ENCODE measurements around the gene OR52N2.

The OR52N2 gene

GRCh38 chr11:5808500-5809121 is at the start of gene OR52N2:
OR52N2 (plus strand) TSS chr11:5808924; CDS start chr11:5820336, 11,412 bp downstream.
- DNase-seq = peak; percentile 64

- no peak for DNase-seq
Measured at GRCh38 chr11:5767056-5767455, 41.7 kb upstream of the OR52N2 start.

GRCh38 chr11:5783255-5783654 is 25.5 kb upstream of the OR52N2 start, which contains the start of gene OR52N5:
OR52N5 (minus strand) TSS chr11:5783355; CDS start chr11:5778634, 4,721 bp downstream.
- no peak for DNase-seq

- no peak for DNase-seq
Measured at GRCh38 chr11:5791165-5791564, 17.6 kb upstream of the OR52N2 start, which contains the start of gene OR52N1. OR52N1 (minus strand) TSS chr11:5791265; CDS start chr11:5788816, 2,449 bp downstream.

GRCh38 chr11:5796541-5796940 is 12.2 kb upstream of the OR52N2 start:
- no peak for DNase-seq

- no peak for DNase-seq
Measured at GRCh38 chr11:5803982-5804381, 4.7 kb upstream of the OR52N2 start.

- no peak for DNase-seq
Measured at GRCh38 chr11:5807580-5807979, 1.1 kb upstream of the OR52N2 start.

- no peak for DNase-seq
Measured at GRCh38 chr11:5809122-5809519, 397 bp downstream of the OR52N2 start.

GRCh38 chr11:5809905-5810795 is 1.4 kb downstream of the OR52N2 start:
- no peak for DNase-seq

GRCh38 chr11:5815534-5815933 is 6.8 kb downstream of the OR52N2 start:
- DNase-seq = no peak

- DNase-seq = no peak
Measured at GRCh38 chr11:5818245-5818886, 9.6 kb downstream of the OR52N2 start.

GRCh38 chr11:5831196-5831829 is 22.6 kb downstream of the OR52N2 start:
- DNase-seq = no peak

GRCh38 chr11:5833446-5833845 is 24.7 kb downstream of the OR52N2 start:
- DNase-seq = no peak

GRCh38 chr11:5837695-5838094 is 29.0 kb downstream of the OR52N2 start:
- no peak for DNase-seq

GRCh38 chr11:5841797-5842196 is 33.1 kb downstream of the OR52N2 start, which contains the start of gene OR52E6:
OR52E6 (minus strand) TSS chr11:5841897; CDS start chr11:5841897, 0 bp downstream.
- DNase-seq = no peak

- no peak for DNase-seq
Measured at GRCh38 chr11:5846701-5847100, 38.0 kb downstream of the OR52N2 start.

- DNase-seq = no peak
Measured at GRCh38 chr11:5847711-5848110, 39.0 kb downstream of the OR52N2 start.

GRCh38 chr11:5851002-5851401 is 42.3 kb downstream of the OR52N2 start:
- no peak for DNase-seq

GRCh38 chr11:5857590-5857989 is 48.9 kb downstream of the OR52N2 start, which contains the start of gene OR52E8:
OR52E8 (minus strand) TSS chr11:5857690; CDS start chr11:5857690, 0 bp downstream.
- DNase-seq = no peak

GRCh38 chr11:5865826-5866225 is 57.1 kb downstream of the OR52N2 start:
- no peak for DNase-seq

Measured in RPMI8226 (cell line).